GM19035 (cell line): ENCODE measurements around the gene SRGAP3.
"Not testable (repeated sequence)": the region's sequence is repeated elsewhere in the genome, so short reads cannot be mapped to it uniquely, and the experiment has no call there.

Experiments
- ATAC-seq: cut with Tn5 transposase; IDR thresholded peaks from one replicate; pipeline ENCODE4 v1.9.1; 2021; ENCODE audit not compliant: unreplicated experiment

SRGAP3 gene

GRCh38 chr3:9249273-9250192 is at the start of gene SRGAP3:
TSS of gene SRGAP3 (minus strand) at chr3:9249646. CDS start at chr3:9248951, 695 bp downstream.
- ATAC-seq: peak; percentile 100

- ATAC-seq: no peak
Observed at GRCh38 chr3:9298236-9298635, 48.8 kb upstream of the SRGAP3 start.

GRCh38 chr3:9296241-9296640 is 46.8 kb upstream of the SRGAP3 start:
- no peak for ATAC-seq

GRCh38 chr3:9295007-9295406 is 45.6 kb upstream of the SRGAP3 start:
- no peak for ATAC-seq

GRCh38 chr3:9293953-9294352 is 44.5 kb upstream of the SRGAP3 start:
- not testable (repeated sequence) for ATAC-seq

GRCh38 chr3:9293076-9293475 is 43.6 kb upstream of the SRGAP3 start:
- ATAC-seq: no peak

- ATAC-seq: no peak
Observed at GRCh38 chr3:9292516-9292915, 43.1 kb upstream of the SRGAP3 start.

- no peak for ATAC-seq
Observed at GRCh38 chr3:9291821-9292410, 42.5 kb upstream of the SRGAP3 start.

GRCh38 chr3:9290566-9290965 is 41.1 kb upstream of the SRGAP3 start:
- ATAC-seq: no peak

GRCh38 chr3:9281533-9281932 is 32.1 kb upstream of the SRGAP3 start:
- ATAC-seq: not testable (repeated sequence)

- ATAC-seq: no peak
Observed at GRCh38 chr3:9280451-9281219, 31.2 kb upstream of the SRGAP3 start.

GRCh38 chr3:9279966-9280365 is 30.5 kb upstream of the SRGAP3 start:
- ATAC-seq: no peak

- ATAC-seq: no peak
Observed at GRCh38 chr3:9278498-9278897, 29.1 kb upstream of the SRGAP3 start.

- ATAC-seq: no peak
Observed at GRCh38 chr3:9278085-9278484, 28.6 kb upstream of the SRGAP3 start.

GRCh38 chr3:9276761-9277370 is 27.4 kb upstream of the SRGAP3 start:
- no peak for ATAC-seq

- no peak for ATAC-seq
Observed at GRCh38 chr3:9271903-9272302, 22.5 kb upstream of the SRGAP3 start.

GRCh38 chr3:9270704-9271103 is 21.3 kb upstream of the SRGAP3 start:
- ATAC-seq: no peak

- no peak for ATAC-seq
Observed at GRCh38 chr3:9266716-9267115, 17.3 kb upstream of the SRGAP3 start.

- ATAC-seq: no peak
Observed at GRCh38 chr3:9260305-9260704, 10.9 kb upstream of the SRGAP3 start.

- no peak for ATAC-seq
Observed at GRCh38 chr3:9257092-9257491, 7.6 kb upstream of the SRGAP3 start.

GRCh38 chr3:9255976-9256375 is 6.5 kb upstream of the SRGAP3 start:
- ATAC-seq: no peak
